ENCODE data around the gene MAG. TPM values are rescaled to one million over a fixed set of nuclear protein-coding genes. Genes with fewer than 3 reads are reported as not detected.

The MAG gene
- total and polyA plus RNA-seq, 9 of the 15 experiments (the other 6 are each of a cell fraction or from before 2014, with no cell fraction given): 0.11 to 10.0 (median 1.6) TPM

DNA sequence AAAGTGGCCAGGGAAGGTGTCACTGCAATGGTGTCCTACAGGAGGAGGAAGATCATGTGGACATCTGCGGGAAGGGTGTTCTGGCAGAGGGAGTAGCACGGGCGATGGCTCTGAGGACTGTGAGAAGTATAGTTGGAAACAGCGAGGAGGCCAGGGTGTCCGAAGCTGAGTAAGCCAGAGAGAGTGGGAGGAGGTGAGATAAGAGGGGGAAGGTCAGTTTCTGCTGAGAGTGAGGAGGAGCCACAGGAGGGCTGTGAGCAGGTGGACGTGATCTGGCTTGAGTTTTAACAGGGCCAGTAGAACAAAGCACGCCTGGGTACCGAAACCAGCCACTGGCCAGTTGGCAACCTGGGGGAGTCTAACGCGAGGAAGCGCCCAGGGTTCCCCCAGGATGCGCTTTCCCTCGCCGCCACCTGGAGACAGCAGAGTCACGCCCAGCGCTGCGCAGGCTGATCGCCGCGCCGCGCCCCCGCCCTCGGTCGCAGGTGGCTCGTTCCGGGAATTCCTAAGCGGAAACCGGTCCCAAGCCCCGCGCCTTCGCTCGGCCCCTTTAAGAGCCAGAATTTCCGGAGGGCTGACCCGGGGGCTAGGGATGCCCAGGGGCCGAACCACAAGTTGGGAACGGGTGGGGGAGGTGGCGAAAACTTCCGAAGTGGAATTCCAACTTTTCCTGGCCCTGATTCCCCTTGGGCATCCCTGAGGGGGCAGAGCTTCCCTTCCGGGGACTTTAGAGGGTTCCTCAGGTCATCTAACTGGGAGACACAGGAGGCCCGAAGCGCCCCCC, 44.2 kb upstream of the MAG start (continued):
- 0 out of 2 replicates have a peak, but pooled peaks have one; percentile 8 for TF ChIP-seq GATAD2A (IDR thresholded peaks at IDR 0.05)
- TF ChIP-seq MAFG (tag; conservative IDR thresholded peaks at IDR 0.05): no peak
- no peak for TF ChIP-seq ZNF79 (CRISPR knock-in tag; IDR thresholded peaks at IDR 0.05; ENCODE audit: low read depth)
- TF ChIP-seq, protein P1, sequence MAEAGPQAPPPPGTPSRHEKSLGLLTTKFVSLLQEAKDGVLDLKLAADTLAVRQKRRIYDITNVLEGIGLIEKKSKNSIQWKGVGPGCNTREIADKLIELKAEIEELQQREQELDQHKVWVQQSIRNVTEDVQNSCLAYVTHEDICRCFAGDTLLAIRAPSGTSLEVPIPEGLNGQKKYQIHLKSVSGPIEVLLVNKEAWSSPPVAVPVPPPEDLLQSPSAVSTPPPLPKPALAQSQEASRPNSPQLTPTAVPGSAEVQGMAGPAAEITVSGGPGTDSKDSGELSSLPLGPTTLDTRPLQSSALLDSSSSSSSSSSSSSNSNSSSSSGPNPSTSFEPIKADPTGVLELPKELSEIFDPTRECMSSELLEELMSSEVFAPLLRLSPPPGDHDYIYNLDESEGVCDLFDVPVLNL (CRISPR knock-in tag; IDR thresholded peaks at IDR 0.05; ENCODE audit: low read depth): no peak
- TF ChIP-seq GABPA (tag; conservative IDR thresholded peaks at IDR 0.05; ENCODE audit: low read depth): no peak
- TF ChIP-seq, protein P2, sequence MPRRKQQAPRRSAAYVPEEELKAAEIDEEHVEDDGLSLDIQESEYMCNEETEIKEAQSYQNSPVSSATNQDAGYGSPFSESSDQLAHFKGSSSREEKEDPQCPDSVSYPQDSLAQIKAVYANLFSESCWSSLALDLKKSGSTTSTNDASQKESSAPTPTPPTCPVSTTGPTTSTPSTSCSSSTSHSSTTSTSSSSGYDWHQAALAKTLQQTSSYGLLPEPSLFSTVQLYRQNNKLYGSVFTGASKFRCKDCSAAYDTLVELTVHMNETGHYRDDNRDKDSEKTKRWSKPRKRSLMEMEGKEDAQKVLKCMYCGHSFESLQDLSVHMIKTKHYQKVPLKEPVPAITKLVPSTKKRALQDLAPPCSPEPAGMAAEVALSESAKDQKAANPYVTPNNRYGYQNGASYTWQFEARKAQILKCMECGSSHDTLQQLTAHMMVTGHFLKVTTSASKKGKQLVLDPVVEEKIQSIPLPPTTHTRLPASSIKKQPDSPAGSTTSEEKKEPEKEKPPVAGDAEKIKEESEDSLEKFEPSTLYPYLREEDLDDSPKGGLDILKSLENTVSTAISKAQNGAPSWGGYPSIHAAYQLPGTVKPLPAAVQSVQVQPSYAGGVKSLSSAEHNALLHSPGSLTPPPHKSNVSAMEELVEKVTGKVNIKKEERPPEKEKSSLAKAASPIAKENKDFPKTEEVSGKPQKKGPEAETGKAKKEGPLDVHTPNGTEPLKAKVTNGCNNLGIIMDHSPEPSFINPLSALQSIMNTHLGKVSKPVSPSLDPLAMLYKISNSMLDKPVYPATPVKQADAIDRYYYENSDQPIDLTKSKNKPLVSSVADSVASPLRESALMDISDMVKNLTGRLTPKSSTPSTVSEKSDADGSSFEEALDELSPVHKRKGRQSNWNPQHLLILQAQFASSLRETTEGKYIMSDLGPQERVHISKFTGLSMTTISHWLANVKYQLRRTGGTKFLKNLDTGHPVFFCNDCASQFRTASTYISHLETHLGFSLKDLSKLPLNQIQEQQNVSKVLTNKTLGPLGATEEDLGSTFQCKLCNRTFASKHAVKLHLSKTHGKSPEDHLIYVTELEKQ (CRISPR knock-in tag; IDR thresholded peaks at IDR 0.05): no peak
- peak; percentile 26 for TF ChIP-seq TBP (optimal IDR thresholded peaks at IDR 0.05; ENCODE audit: low read depth, low read length)
- peak; percentile 73 for TF ChIP-seq SMAD4 (CRISPR knock-in tag; conservative IDR thresholded peaks at IDR 0.05)
- TF ChIP-seq, protein P3, sequence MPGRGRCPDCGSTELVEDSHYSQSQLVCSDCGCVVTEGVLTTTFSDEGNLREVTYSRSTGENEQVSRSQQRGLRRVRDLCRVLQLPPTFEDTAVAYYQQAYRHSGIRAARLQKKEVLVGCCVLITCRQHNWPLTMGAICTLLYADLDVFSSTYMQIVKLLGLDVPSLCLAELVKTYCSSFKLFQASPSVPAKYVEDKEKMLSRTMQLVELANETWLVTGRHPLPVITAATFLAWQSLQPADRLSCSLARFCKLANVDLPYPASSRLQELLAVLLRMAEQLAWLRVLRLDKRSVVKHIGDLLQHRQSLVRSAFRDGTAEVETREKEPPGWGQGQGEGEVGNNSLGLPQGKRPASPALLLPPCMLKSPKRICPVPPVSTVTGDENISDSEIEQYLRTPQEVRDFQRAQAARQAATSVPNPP (IDR thresholded peaks at IDR 0.05; ENCODE audit: borderline replicate concordance, insufficient read depth, insufficient read length): no peak
- peak; percentile 69 for TF ChIP-seq JUND (IDR thresholded peaks at IDR 0.05; ENCODE audit: borderline replicate concordance, low read depth, low read length)
- TF ChIP-seq JUND (tag; IDR thresholded peaks at IDR 0.05; ENCODE audit: borderline replicate concordance, low read depth, low read length): peak; percentile 70; the same call in 1 of the 3 replicates
- TF ChIP-seq RUNX1 (IDR thresholded peaks at IDR 0.05; ENCODE audit: low read depth): 0 out of 2 replicates have a peak, but pooled peaks have one; percentile 8
- no peak for TF ChIP-seq CAMTA2 (CRISPR knock-in tag; conservative IDR thresholded peaks at IDR 0.05)
- no peak for TF ChIP-seq ZNF75A (CRISPR knock-in tag; IDR thresholded peaks at IDR 0.05)
- TF ChIP-seq BRCA1 (IDR thresholded peaks at IDR 0.05): no peak
- TF ChIP-seq BRCA1 (CRISPR knock-in tag; IDR thresholded peaks at IDR 0.05): no peak
- TF ChIP-seq NR2C2 (CRISPR knock-in tag; IDR thresholded peaks at IDR 0.05): no peak
- TF ChIP-seq NR2C2 (tag; IDR thresholded peaks at IDR 0.05): peak; percentile 83; the same call in 1 of the 2 replicates
- TF ChIP-seq, protein P4, sequence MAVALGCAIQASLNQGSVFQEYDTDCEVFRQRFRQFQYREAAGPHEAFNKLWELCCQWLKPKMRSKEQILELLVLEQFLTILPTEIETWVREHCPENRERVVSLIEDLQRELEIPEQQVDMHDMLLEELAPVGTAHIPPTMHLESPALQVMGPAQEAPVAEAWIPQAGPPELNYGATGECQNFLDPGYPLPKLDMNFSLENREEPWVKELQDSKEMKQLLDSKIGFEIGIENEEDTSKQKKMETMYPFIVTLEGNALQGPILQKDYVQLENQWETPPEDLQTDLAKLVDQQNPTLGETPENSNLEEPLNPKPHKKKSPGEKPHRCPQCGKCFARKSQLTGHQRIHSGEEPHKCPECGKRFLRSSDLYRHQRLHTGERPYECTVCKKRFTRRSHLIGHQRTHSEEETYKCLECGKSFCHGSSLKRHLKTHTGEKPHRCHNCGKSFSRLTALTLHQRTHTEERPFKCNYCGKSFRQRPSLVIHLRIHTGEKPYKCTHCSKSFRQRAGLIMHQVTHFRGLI (CRISPR knock-in tag; IDR thresholded peaks at IDR 0.05): no peak
- TF ChIP-seq, protein P5, sequence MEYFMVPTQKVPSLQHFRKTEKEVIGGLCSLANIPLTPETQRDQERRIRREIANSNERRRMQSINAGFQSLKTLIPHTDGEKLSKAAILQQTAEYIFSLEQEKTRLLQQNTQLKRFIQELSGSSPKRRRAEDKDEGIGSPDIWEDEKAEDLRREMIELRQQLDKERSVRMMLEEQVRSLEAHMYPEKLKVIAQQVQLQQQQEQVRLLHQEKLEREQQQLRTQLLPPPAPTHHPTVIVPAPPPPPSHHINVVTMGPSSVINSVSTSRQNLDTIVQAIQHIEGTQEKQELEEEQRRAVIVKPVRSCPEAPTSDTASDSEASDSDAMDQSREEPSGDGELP (CRISPR knock-in tag; IDR thresholded peaks at IDR 0.05; ENCODE audit: borderline replicate concordance): peak; percentile 67; the same call in 1 of the 2 replicates

Data from K562 (cell line).